ENCODE results near the gene P2RX6. TPM values are rescaled to one million over a fixed set of nuclear protein-coding genes. Genes with fewer than 3 reads are reported as not detected.

The P2RX6 gene
- total and polyA plus RNA-seq, 9 of the 15 experiments (the other 6 are each of a cell fraction or from before 2014, with no cell fraction given): 0.01 to 3.9 (median 1.5) TPM; not detected in 1

GRCh38 chr22:21014726-21015465 lies at the start of gene P2RX6 (continued):
- TF ChIP-seq ZNF449 (CRISPR knock-in tag; IDR thresholded peaks at IDR 0.05) (0 out of 2 replicates have a peak, but pooled peaks have one; percentile 3), HOMEZ (CRISPR knock-in tag; IDR thresholded peaks at IDR 0.05) (0 out of 2 replicates have a peak, but pooled peaks have one; percentile 3), GTF2B (IDR thresholded peaks at IDR 0.05; ENCODE audit: extremely low read depth, insufficient read length) (no peak), CLOCK (CRISPR knock-in tag; IDR thresholded peaks at IDR 0.05; ENCODE audit: borderline replicate concordance) (0 out of 2 replicates have a peak, but pooled peaks have one; percentile 37), SNAPC5 (CRISPR knock-in tag; IDR thresholded peaks at IDR 0.05) (no peak), ETS2 (tag; IDR thresholded peaks at IDR 0.05; ENCODE audit: borderline replicate concordance, poor library complexity, severe bottlenecking) (no peak), SNRNP70 (optimal IDR thresholded peaks at IDR 0.05; ENCODE audit: low read depth, low read length) (peak; percentile 90), EWSR1 (IDR thresholded peaks at IDR 0.05; ENCODE audit: borderline replicate concordance, low read depth, partially characterized antibody) (no peak), SRSF3 (IDR thresholded peaks at IDR 0.05; ENCODE audit: insufficient read depth, low read length) (peak; percentile 83; the same call in 1 of the 2 replicates), HMGXB4 (CRISPR knock-in tag; IDR thresholded peaks at IDR 0.05) (peak; percentile 8; the same call in 1 of the 2 replicates), MEIS2 (IDR thresholded peaks at IDR 0.05; ENCODE audit: partially characterized antibody) (no peak), JUND (IDR thresholded peaks at IDR 0.05; ENCODE audit: borderline replicate concordance, low read depth, low read length) (peak; percentile 85), JUND (tag; IDR thresholded peaks at IDR 0.05; ENCODE audit: borderline replicate concordance, low read depth, low read length) (peak; percentile 87; the same call in 2 of the 3 replicates)

All from K562 (cell line).